Measurements from ENCODE around the gene DNAJC8.

Gene DNAJC8

DNA sequence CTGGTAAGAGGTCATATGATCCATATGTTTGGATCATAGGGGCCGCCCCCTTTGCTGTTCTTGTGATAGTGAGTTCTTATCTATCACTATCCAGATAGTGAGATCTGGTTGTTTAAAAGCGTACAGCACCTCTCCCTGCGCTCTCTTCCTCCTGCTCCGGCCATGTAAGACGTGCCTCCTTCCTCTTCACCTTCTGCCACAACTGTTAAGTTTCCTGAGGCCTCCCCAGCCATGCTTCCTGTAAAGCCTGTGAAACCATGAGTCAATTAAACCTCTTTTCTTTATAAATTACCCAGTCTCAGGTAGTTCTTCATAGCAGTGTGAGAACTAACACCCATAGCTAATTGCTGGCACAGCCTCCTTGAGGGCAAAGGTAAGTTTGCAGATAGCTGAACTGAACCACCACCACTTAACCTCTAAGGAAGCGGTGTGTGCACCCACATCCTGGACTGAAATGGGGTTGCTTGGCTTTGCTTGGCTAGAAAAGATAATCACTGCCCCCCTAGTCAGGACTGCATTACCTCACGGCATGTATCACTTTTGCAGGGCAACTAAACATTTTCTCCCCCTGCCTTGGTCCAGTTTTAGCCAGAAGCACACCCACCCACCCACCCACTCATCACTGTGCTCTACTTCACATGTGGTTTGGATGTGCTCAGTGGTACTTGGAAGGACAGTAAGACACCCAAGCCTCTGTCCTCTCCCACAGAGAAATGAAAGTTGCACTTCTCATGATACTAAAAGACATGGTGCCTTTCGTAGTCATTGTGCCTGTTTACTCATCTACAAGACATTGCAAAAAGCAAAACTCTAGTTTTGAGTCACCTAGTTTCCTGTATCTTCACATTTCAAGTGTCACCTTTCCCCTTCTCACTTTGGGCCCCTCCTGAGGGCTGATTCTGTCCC, 33.2 kb downstream of the DNAJC8 start:
- DNase-seq = peak; percentile 62 to 76

DNA sequence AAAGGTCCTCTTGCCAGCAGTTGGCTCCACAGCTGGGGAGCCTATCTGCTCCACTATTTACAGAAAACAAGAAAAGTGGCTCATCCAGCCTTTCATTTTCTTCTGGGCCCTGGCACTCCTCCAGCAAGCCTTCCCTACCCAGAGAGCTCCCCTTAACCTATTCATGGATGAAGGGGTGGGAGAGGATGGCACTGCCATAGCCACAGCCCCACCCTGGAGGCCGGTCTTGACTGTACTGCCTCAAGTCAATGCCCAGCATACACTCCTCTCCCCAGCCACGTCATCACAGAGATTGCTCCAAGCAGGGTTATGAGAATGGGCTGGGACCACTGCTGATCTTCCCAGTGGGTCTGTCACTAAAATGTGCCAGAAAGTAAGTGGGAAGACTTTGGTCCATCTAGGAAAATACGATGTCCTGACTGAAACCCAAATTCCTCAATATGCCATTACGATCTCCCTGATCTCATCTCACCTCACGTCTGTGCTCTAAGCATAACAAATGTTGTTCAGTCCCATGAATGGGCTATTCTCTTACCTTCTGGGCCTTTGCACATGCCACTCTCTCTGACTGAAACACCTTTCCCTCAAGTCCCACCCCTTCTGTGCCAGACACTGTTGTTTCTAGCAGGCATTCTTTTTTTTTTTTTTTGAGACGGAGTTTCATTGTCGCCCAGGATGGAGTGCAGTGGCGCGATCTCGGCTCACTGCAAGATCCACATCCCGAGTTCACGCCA, 35.0 kb downstream of the DNAJC8 start:
- DNase-seq = no peak

DNA sequence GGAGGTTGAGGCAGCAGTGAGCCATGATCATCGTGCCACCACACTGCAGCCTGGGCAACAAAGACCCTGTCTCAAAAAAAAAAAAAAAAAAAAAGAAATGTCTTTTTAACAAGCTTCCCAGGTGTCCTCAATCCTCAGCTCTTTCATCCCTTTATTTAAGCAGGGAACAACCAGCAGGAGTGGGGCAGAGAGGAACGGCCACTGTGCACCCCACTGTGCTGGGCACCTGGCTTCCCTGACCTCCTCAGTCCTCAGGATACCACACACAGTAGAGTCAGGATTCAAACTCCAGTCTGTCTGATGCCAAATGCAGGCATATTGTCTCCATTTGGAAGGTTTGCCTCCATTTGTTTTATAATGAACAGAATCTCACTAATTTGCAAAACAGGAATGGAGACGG, 36.5 kb downstream of the DNAJC8 start:
- DNase-seq = no peak

DNA sequence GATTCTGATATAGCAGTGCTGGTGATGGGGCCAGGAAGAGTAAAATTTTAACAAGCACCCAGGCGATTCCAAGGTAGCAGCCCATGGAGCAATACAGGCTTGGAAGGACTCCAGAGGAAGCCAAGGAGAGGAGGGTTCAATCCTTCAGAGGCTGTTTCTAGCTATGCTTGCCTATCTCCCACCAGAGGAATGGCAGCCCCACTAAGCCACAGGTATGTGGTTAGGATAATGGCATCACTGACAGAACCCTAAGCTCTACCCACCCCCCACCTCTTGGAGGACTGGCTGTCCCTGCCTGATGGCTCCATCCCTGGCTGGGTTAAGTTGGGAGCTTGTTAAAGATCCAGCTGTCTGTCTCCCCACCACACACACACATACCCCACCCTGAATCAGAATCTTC, 37.0 kb downstream of the DNAJC8 start:
- DNase-seq = no peak

DNA sequence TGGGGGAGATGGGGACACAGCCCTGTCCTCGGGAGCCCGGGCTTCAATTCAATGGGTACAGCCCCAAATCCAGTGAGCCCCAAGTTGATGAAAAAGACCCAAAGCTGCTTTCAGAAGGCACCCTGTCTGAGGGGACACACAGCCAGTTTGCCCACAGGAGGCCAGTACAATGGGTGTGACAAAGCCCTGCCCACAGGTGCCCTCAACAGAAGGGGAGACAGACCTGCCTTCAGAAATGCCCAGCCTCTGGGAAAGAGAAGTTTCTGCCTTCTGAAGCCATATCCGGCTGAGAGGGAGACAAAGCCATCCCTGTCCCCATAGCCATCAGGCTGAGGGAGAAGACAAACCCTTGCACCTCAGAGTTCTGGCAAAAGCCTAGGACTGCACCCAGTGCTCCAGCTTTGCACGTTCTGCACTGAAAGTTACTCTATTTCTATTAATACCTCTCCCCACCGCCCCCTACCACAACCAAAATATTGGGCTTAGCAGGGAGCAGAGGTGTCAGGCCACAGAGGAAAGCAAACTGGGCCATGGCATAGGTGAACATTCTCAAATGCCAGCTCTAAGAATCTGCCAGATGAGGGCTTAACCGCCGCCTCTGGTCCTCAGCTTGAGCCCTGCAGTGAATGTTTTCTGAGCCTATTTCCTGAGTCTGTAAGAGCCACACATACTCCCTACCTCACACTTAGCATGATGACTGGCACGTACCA, 38.3 kb downstream of the DNAJC8 start:
- DNase-seq = no peak

DNA sequence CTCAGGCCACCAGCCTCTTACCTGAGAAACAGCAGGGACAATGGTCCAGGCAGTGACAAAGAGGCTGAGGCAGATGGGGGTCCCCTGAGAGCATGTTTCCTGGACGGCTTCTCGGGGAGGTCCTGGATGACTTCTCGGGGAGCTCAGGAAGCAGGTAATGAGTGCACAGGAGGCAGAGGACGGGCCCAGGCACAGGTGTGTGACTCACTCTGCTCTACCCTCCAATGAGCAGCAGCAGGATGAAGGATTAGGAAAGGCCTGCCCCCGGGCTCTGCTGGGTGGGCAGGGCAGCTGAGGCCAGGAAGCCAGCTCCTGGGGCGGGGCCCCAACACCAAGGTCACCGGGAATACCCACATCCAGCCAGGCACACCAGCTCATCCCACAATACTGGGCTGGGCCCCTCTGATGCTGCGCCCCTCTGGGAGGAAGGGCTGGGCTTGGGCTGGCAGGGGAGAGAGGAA, 39.1 kb downstream of the DNAJC8 start:
- DNase-seq = no peak

DNA sequence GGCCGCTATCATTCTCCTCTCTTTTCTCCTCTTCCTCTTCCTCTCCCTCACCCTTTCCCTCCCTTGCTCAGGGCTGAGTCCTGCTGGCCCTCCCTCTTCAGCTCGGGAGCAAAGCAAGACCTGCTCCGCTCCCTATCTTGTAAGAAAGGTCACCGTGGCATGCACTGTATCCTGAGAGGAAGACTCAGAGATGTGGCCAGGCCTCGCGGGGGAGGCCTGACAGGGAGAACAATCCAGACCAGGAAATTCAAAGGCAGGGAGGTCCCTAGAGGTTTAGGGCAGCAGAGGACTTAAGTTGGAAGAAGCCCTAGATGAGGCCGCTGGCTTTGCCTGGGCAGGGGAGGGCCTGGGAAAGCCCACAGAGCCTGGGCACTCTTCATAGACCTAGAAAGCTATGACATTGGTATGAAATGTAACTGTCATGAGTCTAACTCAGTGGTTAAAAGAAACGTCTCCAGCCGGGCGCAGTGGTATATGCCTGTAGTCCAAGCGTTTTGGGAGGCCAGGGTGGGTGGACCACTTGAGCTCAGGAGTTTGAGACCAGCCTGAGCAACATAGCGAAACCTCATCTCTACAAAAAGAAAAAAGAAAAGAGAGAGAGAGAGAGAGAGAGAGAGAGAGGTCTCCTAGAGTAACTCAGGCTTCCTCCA, 41.7 kb downstream of the DNAJC8 start:
- DNase-seq = no peak

DNA sequence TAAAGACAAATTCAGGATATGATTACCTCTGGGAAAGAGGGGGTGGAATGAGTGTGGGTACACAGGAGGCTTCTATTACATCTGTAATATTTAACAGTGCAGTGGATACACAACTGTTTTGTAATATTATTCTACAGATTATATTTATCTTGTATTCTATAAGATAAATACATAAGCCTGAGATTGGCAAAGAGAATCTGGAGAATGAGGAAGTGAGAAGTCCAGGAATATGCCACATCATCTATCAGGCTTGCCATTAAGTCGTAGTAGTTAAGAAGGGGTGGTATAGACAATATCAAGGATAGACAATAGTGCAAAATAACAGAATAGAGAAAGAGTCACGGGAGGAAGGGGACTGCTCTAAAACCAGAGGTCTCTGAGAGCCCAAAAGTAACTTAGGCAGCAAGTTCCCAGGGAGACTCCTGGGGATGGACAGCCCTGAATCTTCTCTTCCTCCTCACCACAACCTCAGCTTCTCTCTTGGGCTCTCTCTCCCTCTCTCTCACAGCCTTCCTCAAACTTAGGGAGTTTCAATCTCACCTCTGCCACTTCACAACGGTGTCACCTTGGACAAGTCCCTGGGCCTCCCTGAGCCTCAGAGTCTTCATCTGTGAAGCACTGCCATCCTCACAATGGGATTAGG, 42.4 kb downstream of the DNAJC8 start:
- DNase-seq = no peak

DNA sequence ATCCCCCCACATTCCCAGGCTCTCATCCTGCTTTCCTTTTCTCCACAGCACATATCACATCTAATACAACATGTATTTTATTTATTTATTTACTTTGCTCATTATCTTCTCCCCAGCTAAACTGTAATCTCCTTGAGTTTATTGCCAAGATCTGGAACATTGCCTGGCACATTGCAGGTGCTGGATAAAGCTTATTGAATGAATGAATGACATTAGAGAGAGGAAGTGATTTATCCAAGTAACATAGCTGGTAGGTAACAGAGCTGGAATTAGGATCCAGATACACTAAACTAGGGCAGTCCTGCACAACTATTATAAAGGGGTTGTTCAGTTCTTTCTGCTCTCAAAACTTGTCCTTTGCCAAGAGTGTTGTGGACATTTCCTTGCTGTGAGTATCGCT, 47.8 kb downstream of the DNAJC8 start:
- no peak for DNase-seq

DNA sequence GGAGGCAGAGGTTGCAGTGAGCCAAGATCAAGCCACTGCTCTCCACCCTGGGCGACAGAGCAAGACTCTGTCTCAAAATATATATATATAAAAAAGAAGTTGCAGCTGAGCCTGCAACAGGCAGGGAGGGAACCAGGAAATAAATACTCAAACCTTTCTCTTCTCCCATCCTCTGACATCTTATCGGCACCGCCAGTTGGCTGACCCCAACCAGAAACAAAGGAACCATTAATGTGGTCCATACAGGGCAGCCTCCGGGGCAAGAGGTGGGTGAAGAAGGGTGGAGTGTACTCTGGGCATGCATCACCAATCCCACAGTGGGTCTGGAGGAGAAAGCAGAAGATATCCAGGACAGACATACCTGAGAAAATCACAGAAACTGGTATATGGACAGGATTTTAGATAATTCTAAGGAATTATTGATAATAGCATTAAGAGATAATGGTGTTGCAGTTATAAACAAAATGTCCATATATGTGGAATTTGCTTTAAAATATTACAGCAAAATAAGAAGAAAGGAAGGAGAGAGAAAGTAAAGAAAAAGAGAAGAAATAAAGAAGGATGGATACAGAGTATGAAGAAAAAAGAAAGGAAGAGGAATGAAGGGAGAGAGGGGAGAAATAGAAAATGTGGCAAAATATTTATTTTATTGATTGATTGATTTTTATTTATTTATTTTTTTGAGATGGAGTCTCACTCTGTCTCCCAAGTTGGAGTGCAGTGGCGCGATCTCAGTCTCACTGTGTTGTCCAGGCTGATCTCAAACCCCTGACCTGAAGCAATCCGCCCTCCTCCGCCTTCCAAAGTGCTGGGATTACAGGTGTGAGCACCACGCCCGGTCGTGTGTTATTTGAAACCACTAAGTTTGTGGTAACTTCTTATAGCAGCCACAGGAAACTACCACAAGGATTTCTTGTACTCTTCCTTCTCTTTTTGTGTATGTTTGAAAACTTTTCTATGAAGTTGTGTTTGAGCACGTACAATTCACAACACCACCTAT, 52.2 kb downstream of the DNAJC8 start:
- DNase-seq = no peak

DNA sequence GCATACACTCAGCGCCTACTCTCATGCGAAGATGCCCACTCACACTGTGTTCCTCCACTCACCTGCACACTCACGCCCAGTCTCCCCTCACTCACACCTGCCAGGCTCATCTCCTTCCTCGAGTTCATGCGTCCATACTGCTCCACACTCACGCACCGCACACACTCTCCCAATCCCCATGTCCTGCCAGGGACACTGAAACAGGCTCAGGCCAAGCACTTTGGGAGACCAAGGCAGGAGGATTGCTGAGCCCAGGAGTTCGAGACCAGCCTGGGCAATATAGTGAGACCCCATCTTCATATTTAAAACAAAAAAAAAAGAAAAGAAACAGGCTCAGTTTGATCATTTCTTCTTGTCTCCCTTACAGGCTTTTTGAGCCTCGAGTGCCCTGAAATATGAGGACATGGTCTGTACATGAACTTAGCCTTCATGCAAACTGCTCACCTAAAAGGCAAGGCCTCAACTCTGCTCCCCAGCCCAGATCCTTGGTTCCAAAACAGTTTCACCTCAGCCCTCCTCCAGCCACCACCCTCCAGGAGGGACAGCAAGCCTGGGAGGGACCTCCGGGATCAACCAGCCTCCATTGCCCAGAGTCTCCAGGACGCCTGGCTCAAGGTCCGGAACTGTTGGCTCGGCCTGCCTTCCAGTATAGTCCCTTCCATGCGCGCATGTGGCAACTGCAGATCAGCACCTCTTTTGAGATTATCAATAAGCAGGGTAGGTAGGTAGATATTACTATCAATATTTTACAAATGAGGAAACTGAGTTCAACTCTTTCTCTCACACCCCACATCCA, 53.9 kb downstream of the DNAJC8 start:
- DNase-seq = no peak

DNA sequence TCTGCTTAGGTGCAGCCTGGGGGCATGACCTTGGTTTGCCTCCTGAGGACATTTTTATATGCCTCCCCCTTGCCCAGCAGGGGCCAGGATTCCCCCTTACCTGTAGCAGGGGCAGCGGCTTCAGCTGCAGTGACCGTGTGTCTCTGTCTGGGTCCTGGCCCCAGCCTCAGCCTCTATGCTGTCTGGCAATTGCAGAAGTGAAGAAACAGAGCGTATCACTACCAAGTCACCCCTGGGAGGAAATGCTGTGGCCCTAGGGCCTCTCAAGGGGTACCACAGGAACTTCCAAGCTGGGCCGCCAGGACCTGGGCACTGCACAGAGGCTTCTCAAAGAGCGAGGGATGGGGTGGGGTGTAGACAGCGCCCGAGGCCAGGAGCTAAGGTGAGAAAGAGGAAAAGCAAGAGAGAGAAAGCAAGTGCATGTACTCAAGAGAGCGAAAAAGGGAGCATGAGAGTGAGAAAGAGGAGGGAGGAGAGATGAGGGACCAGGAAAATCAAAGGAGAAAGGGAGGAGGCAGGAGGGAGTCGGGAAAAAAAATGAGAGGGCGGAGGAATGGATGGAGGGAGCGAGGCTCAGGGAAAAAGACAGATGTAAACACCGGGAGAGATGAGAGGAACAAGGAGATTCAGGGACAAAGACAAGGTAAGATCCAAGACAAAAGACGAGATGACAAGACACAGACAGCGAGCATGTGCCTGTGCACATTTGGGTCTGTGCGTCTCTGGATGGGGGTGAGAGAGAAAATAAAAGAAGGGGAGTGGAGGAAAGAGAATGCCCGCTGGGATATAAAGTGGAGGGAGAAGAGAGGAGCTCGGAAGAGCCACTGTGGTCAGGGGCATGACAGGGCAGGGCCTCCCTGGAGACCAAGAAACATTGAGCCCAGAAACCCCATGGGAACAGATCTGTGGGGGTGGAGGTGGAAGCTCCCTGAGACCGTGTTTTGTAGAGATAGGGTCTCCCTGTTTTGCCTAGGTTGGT, 56.0 kb downstream of the DNAJC8 start, which contains the start of gene PTAFR:
Gene PTAFR (minus strand): TSS at position 199 of the 979 bp plus-strand sequence. CDS start 25,669 bp downstream, outside the sequence.
- DNase-seq = peak in 1 of 2 donors; percentile 73

DNA sequence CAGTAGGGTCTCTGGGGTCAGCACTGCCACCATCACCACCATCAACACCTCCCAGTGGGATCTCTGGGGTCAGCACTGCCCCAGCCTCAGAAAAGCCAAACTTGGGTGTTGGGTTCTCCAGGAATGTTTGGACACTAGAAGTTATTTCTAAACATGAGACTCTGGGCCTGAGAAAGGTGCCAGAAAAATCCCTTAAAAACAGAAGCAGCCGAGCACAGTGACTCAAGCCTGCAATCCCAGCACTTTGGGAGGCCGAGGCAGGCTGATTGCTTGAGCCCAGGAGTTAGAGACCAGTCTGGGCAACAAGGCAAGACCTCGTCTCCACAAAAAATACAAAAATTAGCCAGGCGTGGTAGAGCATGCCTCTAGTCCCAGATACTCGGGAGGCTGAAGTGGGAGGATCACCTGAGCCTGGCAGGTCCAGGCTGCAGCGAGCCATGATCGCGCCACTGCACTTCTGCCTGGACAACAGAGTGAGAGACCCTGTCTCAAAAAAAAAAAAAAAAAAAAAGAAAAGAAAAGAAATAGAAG, 56.8 kb downstream of the DNAJC8 start:
- DNase-seq = no peak

DNA sequence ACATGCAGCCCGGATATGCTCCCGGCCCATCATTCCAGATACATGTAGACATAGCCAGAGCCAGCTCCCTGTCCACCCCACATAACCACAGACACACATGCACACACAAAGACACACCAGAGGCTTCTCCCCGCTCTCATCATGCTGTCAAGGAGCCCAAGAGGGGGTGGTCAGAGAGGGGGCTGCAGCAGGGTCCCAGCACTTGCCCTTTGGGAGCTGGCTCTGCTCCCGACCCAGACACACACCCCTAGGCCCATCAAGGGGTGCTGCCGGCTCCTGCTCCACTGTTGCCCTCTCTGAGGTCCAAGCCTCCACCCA, 58.9 kb downstream of the DNAJC8 start:
- no peak for DNase-seq

DNA sequence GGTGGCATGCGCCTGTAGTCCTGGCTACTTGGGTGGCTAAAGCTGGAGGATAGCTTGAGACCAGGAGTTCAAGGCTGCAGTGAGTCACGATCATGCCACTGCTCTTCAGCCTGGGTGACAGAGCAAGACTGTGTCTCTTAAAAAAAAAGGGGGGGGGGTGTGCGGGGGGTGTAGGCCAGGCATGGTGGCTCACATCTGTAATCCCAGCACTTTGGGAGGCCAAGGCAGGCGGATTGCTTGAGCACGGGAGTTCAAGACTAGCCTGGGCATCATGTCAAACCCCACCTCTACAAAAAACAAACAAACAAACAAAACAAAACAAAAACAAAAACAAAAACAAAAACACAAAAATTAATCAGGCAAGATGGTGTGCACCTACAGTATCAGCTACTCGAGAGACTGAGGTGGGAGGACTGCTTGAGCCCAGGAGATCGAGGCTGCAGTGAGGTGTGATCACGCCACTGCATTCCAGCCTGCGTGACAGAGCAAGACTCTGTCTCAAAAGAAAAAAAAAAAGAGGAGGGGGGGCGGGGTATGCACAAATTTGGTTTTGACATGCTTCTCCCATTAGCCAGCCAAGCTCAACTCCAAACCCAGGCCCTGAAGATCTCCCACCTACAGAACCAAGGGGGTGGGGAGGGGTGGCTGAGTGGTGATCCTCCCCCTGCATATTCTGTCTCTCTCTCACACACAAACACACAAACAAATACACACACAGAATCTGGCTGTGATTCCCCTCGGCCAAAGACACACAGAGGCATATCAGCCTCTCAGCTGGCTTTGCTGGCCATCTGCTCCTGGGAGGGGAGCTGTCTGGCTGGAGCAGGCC, 59.5 kb downstream of the DNAJC8 start:
- DNase-seq = peak in 1 of 2 donors; percentile 53

DNA sequence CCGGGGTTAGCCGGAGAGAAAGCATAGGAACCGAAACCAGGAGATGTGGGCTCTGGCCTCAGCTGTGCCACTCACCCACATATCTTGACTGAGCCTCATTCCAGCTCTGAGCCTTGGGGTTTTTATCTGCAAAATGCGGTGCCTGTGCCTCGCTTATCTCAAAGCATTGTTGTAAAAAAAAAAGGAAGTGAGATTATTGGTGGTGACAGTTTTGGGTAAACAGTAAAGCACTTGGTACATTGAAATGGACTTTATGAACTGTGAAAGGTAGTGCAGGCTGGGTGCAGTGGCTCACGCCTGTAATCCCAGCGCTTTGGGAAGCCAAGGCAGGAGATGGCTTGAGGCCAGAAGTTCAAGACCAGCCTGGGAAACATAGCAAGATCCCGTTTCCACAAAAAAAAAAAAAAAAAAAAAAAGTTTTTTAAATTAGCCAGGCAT, 60.1 kb downstream of the DNAJC8 start:
- peak; percentile 38 to 74 for DNase-seq

DNA sequence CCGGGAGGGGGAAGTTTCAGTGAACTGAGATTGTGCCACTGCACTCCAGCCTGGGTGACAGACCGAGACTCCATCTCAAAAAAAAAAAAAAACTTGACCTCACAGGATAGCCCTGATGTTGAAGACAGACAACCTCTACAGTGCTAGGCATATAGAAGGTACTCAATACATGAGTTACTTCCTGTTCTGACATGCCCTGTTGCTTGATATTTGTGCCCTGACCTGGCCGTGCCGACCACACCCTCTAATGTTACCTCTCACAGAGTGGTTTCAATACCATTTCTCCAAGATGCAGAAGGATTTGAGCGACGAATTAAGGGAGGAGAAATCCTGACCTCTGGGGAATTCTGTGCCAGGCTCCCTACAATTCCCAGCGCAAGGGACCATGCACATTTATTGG, 61.6 kb downstream of the DNAJC8 start:
- DNase-seq = no peak
